HCT116 (cell line): ENCODE data around the gene ZDHHC14. TPM values are rescaled to one million over a fixed set of nuclear protein-coding genes. Genes with fewer than 3 reads are reported as not detected.

ENCODE experiments used
- ATAC-seq: fragments of 200-7000 bp; cut with Tn5 transposase; 2 replicates; pipeline ENCODE4 v1.9.1; 2020; ENCODE audit warnings: mild to moderate bottlenecking, moderate library complexity
- BruUV-seq: library from RNA; stranded (reverse); fragments of 400-500 nt; replicated peaks from 2 replicates; lab custom pipeline; 2021; lab: Mats Ljungman, UMichigan
- CTCF ChIA-PET: fragments of 300-600 bp; sonication (Branson Sonifier 250); formaldehyde crosslinking; loops from one replicate; lab custom pipeline; 2021; ENCODE audit warnings: antibody characterized with exemption; lab: Charles Lee
- POLR2A ChIA-PET: fragments of 300-600, 350-600 bp; sonication (Branson Sonifier 250); formaldehyde crosslinking; loops from one replicate; lab custom pipeline; 2021; ENCODE audit warnings: antibody characterized with exemption; lab: Charles Lee
- RAD21 ChIA-PET, 2 experiments: fragments of 300-600 bp; sonication (Branson Sonifier 250); formaldehyde crosslinking; loops; one replicate each; lab custom pipeline; 2023; ENCODE audit warnings: low total read pairs in 2 of 2; ENCODE audit not compliant: uncharacterized antibody in 2 of 2, unreplicated experiment in 2 of 2, low non-redundant PET in 1 of 2; lab: Charles Lee
- DNase-seq: peaks from one replicate; pipeline ENCODE4 v3.0.0-alpha.2; 2010; ENCODE audit warnings: low read depth, low spot score
- H2AFZ ChIP-seq: fragments of 200-600 bp; shearing (Covaris generic), sonication (generic); 2 replicates; pipeline ENCODE4 v1.6.1; 2017; ENCODE audit warnings: low read depth, mixed run types, mixed read lengths, antibody characterized with exemption, low read length; ENCODE audit not compliant: poor library complexity, severe bottlenecking
- H3K27ac ChIP-seq: 2 replicates; pipeline ENCODE4 v1.5.1; 2012; ENCODE audit warnings: low read depth, low read length
- H3K27me3 ChIP-seq: fragments of 200-600 bp; sonication (generic); 2 replicates; pipeline ENCODE4 v1.6.1; 2016; ENCODE audit warnings: mixed run types, low read length, mixed read lengths; ENCODE audit not compliant: insufficient read depth
- H3K36me3 ChIP-seq, 2 experiments: fragments of 200-500 bp in 1 of 2; fragments of 200-600 bp in 1 of 2; sonication (Bioruptor generic) in 1 of 2; sonication (generic) in 1 of 2; 2 replicates each; pipeline versions ENCODE4 v1.5.1 to v1.6.1; 2014 to 2016; ENCODE audit warnings: low read length in 2 of 2, inconsistent platforms in 1 of 2, mixed read lengths in 1 of 2, mixed run types in 1 of 2; ENCODE audit not compliant: insufficient read depth in 2 of 2, control insufficient read depth in 1 of 2
- H3K4me1 ChIP-seq, 2 experiments: fragments of 200-600 bp in 1 of 2; sonication (generic) in 1 of 2; 2 replicates each; pipeline versions ENCODE4 v1.5.1 to v1.6.1; 2012 to 2017; ENCODE audit warnings: low read length in 2 of 2, inconsistent platforms in 1 of 2, mild to moderate bottlenecking in 1 of 2, mixed read lengths in 1 of 2, mixed run types in 1 of 2, moderate library complexity in 1 of 2; ENCODE audit not compliant: insufficient read depth in 2 of 2, control insufficient read depth in 1 of 2
- H3K4me2 ChIP-seq: fragments of 200-600 bp; sonication (generic); 2 replicates; pipeline ENCODE4 v1.6.1; 2017; ENCODE audit warnings: mixed run types, low read length, mixed read lengths
- H3K4me3 ChIP-seq, 2 experiments: fragments of 200-600 bp in 1 of 2; sonication (generic) in 1 of 2; replicated peaks in 1 of 2; 2 replicates each; pipeline ENCODE4 v1.5.1; 2011 to 2016; ENCODE audit warnings: low read length in 2 of 2, control low read depth in 1 of 2, low read depth in 1 of 2, mild to moderate bottlenecking in 1 of 2, mixed read lengths in 1 of 2, mixed run types in 1 of 2
- H3K79me2 ChIP-seq: fragments of 200-600 bp; sonication (generic); 2 replicates; pipeline ENCODE4 v1.6.1; 2017; ENCODE audit warnings: mild to moderate bottlenecking, mixed run types, low read length, moderate library complexity, mixed read lengths; ENCODE audit not compliant: insufficient read depth
- H3K9ac ChIP-seq: fragments of 200-600 bp; sonication (generic); 2 replicates; pipeline ENCODE4 v1.6.1; 2016; ENCODE audit warnings: low read length, mixed read lengths
- H3K9me2 ChIP-seq: fragments of 200-600 bp; sonication (generic), shearing (Covaris generic); 2 replicates; pipeline ENCODE4 v1.6.1; 2017; ENCODE audit warnings: mixed run types, mild to moderate bottlenecking, moderate library complexity; ENCODE audit not compliant: insufficient read depth
- H3K9me3 ChIP-seq, 2 experiments: fragments of 200-500 bp in 1 of 2; fragments of 200-600 bp in 1 of 2; sonication (Bioruptor generic) in 1 of 2; sonication (generic) in 1 of 2; 2 replicates each; pipeline ENCODE4 v1.6.1; 2014 to 2017; ENCODE audit warnings: low read length in 2 of 2, mixed read lengths in 2 of 2, inconsistent platforms in 1 of 2, low read depth in 1 of 2, mild to moderate bottlenecking in 1 of 2, mixed run types in 1 of 2, moderate library complexity in 1 of 2; ENCODE audit not compliant: control insufficient read depth in 1 of 2, insufficient read depth in 1 of 2
- H4K20me1 ChIP-seq: fragments of 200-600 bp; sonication (generic), shearing (Covaris generic); 2 replicates; pipeline ENCODE4 v1.6.1; 2017; ENCODE audit warnings: mixed run types, mild to moderate bottlenecking, moderate library complexity; ENCODE audit not compliant: insufficient read depth
- CBX3 ChIP-seq: IDR thresholded peaks from 2 replicates; pipeline ENCODE4 v1.6.1; 2012; ENCODE audit warnings: low read depth
- CEBPB ChIP-seq: IDR thresholded peaks from 2 replicates; pipeline ENCODE4 v1.6.1; 2012; ENCODE audit warnings: low read depth
- CTCF ChIP-seq, 3 experiments: fragments of 200-600 bp in 1 of 3; sonication (generic) in 1 of 3; IDR thresholded peaks in 2 of 3; conservative IDR thresholded peaks in 1 of 3; 2 replicates each; pipeline ENCODE4 v1.5.1; 2012 to 2017; ENCODE audit warnings: low read depth in 2 of 3, low read length in 2 of 3, antibody characterized with exemption in 1 of 3, borderline replicate concordance in 1 of 3, control low read depth in 1 of 3, mild to moderate bottlenecking in 1 of 3, mixed read lengths in 1 of 3, mixed run types in 1 of 3, moderate library complexity in 1 of 3; ENCODE audit not compliant: insufficient read depth in 1 of 3
- EGR1 ChIP-seq: IDR thresholded peaks from 2 replicates; pipeline ENCODE4 v1.6.1; 2012; ENCODE audit warnings: low read depth
- EZH2 ChIP-seq: fragments of 200-600 bp; sonication (generic); IDR thresholded peaks from 2 replicates; pipeline ENCODE4 v1.6.1; 2017; ENCODE audit warnings: antibody characterized with exemption, mixed run types
- EZH2phosphoT487 ChIP-seq: fragments of 200-600 bp; IDR thresholded peaks from 2 replicates; pipeline ENCODE4 v1.6.1; 2018; ENCODE audit warnings: antibody characterized with exemption, borderline replicate concordance
- FOSL1 ChIP-seq: IDR thresholded peaks from 2 replicates; pipeline ENCODE4 v1.6.1; 2012; ENCODE audit warnings: low read depth
- JUND ChIP-seq: IDR thresholded peaks from 2 replicates; pipeline ENCODE4 v1.6.1; 2012
- POLR2AphosphoS5 ChIP-seq: IDR thresholded peaks from 2 replicates; pipeline ENCODE4 v1.6.1; 2011; ENCODE audit warnings: mild to moderate bottlenecking, low read depth, low read length, moderate library complexity
- REST ChIP-seq: IDR thresholded peaks from 2 replicates; pipeline ENCODE4 v1.6.1; 2012; ENCODE audit warnings: low read depth
- SIN3A ChIP-seq: IDR thresholded peaks from 2 replicates; pipeline ENCODE4 v1.6.1; 2012; ENCODE audit warnings: low read depth
- SP1 ChIP-seq: IDR thresholded peaks from 2 replicates; pipeline ENCODE4 v1.6.1; 2012; ENCODE audit warnings: low read depth
- TCF7L2 ChIP-seq: IDR thresholded peaks from 2 replicates; pipeline ENCODE4 v1.7.0; 2011; ENCODE audit warnings: borderline replicate concordance, inconsistent platforms; ENCODE audit not compliant: insufficient read depth, insufficient read length; ENCODE audit errors: extremely low read depth
- YY1 ChIP-seq: IDR thresholded peaks from 2 replicates; pipeline ENCODE4 v1.6.1; 2011; ENCODE audit warnings: low read length, low read depth, moderate library complexity, mild to moderate bottlenecking; ENCODE audit not compliant: insufficient replicate concordance; ENCODE audit errors: extremely low read depth
- ZBTB33 ChIP-seq: IDR thresholded peaks from 2 replicates; pipeline ENCODE4 v1.6.1; 2011; ENCODE audit warnings: mild to moderate bottlenecking, low read length, moderate library complexity; ENCODE audit not compliant: insufficient replicate concordance; ENCODE audit errors: extremely low read depth
- ZFX ChIP-seq: fragments of 450-650 bp; IDR thresholded peaks from 2 replicates; pipeline ENCODE4 v1.6.1; 2017
- ZNF274 ChIP-seq: fragments of 200-500 bp; sonication (Bioruptor generic); IDR thresholded peaks from 2 replicates; pipeline ENCODE4 v1.6.1; 2014; ENCODE audit warnings: mild to moderate bottlenecking, low read depth, low read length, inconsistent platforms
- intact Hi-C: fragments of 100-400 bp; cut with micrococcal nuclease; formaldehyde crosslinking; loops from 2 replicates; pipeline ENCODE4 v1.10.0; 2022
- total RNA-seq: library from RNA; stranded (reverse); gene quantifications from one replicate; pipeline ENCODE4 v1.2.1, GENCODE V29; 2021; ENCODE audit not compliant: unreplicated experiment
- TF ChIP-seq, protein P1 (sequence below): IDR thresholded peaks from 2 replicates; pipeline ENCODE4 v1.6.1; 2012

Gene ZDHHC14
- total RNA-seq, 1 experiment from 2014 or later: 5.3 TPM

DNA sequence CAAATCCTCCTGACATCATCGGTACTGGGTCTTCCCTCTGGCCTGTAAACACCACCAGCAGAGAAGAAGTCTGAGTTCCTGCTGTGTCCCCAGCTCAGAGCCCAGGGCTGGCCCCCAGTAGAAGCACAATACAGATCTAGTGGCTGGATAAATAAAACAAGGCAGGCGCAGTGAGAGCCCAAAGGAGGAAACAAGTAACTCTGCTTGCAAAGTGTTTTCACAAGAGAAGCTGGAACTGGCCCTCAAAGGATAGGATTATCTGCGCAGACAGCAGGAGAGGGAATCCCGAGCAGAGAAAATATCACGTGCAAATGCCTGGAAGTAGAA is 205.1 kb downstream of the ZDHHC14 start (continued):
- TF ChIP-seq SP1: no peak
- no peak for TF ChIP-seq EGR1
- TF ChIP-seq, all 23 proteins: peak for 0

- Histone ChIP-seq H2AFZ (no peak overlapping the region), H3K9me3 (no peaks in the 10 kb centered on the region; a peak in 2 of 4 replicates), H3K36me3 (no peaks in the 10 kb centered on the region), H3K4me3 (no peak overlapping the region), H4K20me1 (no peaks in the 10 kb centered on the region), H3K9ac (no peak overlapping the region), H3K4me2 (no peak overlapping the region), H3K4me1 (no peaks in the 10 kb centered on the region), H3K27me3 (no peaks in the 10 kb centered on the region), H3K27ac (no peak overlapping the region), H3K79me2 (no peaks in the 10 kb centered on the region), H3K9me2 (no peaks in the 10 kb centered on the region)
- intact Hi-C loops: no loop called here
- ChIA-PET CTCF (no interaction called here), POLR2A (no interaction called here), RAD21 (no interaction called here)
- ATAC-seq (no peak), DNase-seq (no peak)
- no TSS peak for BruUV-seq
- TF ChIP-seq ZNF274: no peak
- no peak for TF ChIP-seq CTCF (IDR thresholded peaks at IDR 0.05 in 2 of 3, conservative IDR thresholded peaks at IDR 0.05 in 1 of 3; ENCODE audit: borderline replicate concordance in 1 of 3, insufficient read depth in 1 of 3, low read depth in 2 of 3, low read length in 2 of 3)
- no peak for TF ChIP-seq ZFX
- no peak for TF ChIP-seq ZBTB33
- no peak for TF ChIP-seq FOSL1
- TF ChIP-seq EZH2: no peak
- TF ChIP-seq REST: no peak
- TF ChIP-seq, protein P1, sequence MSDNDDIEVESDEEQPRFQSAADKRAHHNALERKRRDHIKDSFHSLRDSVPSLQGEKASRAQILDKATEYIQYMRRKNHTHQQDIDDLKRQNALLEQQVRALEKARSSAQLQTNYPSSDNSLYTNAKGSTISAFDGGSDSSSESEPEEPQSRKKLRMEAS: no peak
- TF ChIP-seq CEBPB: no peak
- TF ChIP-seq EZH2phosphoT487: no peak
- TF ChIP-seq JUND: no peak
- TF ChIP-seq POLR2AphosphoS5: no peak
- no peak for TF ChIP-seq SP1
- no peak for TF ChIP-seq EGR1
- no peak for TF ChIP-seq YY1
- TF ChIP-seq CBX3: no peak
- TF ChIP-seq TCF7L2: no peak
- TF ChIP-seq SIN3A: no peak
Measured at GRCh38 chr6:157586476-157587126, 205.6 kb downstream of the ZDHHC14 start.
